ENCODE measurements around the gene OPN4.

Gene OPN4

DNA sequence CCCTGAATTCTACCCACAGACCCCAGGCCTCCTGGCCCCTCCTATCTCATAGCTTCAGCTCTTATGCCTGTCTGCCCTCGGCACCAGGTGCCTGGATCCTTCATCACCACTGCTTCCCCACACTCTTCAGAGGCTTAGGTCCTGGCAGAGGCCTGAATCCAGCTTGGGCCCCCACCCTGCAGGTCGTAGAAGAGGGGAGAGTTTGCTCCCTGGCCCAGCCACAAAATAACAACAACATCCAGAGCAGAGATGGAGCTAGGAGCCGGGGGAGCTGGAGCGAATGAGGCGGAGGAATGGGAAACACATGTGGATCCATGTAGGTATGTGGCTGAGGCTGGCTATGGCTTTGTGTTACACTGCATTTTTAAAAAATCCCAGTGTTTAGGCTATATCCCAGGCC lies 7.8 kb upstream of the OPN4 start:
- DNase-seq: no peak
- in situ Hi-C loops (cut with MboI; ENCODE audit: low pct_unique_long_range_greater_than_20kb, low sequenced_read_pairs): no loop called here

DNA sequence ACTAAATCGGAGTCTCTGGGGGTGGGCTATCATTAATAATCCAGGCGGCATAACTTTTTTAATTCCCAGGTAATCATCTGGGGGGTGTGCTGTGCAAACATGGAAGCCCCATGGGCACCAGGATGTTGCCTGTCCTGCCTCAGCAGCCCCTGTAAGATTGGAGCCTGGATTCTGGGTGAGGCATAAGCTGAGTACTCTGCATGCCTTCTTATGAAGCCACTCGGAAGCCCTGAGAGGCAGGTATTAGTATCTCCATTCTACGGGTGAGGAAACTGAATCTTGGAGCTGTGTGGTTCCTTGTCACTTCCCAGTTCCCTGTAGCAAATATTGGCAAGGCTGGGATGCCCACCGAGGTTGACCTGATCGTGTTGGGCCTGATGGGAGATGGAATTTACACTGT lies 7.4 kb upstream of the OPN4 start:
- in situ Hi-C loops (cut with MboI; ENCODE audit: low pct_unique_long_range_greater_than_20kb, low sequenced_read_pairs): no loop called here
- DNase-seq: no peak

DNA sequence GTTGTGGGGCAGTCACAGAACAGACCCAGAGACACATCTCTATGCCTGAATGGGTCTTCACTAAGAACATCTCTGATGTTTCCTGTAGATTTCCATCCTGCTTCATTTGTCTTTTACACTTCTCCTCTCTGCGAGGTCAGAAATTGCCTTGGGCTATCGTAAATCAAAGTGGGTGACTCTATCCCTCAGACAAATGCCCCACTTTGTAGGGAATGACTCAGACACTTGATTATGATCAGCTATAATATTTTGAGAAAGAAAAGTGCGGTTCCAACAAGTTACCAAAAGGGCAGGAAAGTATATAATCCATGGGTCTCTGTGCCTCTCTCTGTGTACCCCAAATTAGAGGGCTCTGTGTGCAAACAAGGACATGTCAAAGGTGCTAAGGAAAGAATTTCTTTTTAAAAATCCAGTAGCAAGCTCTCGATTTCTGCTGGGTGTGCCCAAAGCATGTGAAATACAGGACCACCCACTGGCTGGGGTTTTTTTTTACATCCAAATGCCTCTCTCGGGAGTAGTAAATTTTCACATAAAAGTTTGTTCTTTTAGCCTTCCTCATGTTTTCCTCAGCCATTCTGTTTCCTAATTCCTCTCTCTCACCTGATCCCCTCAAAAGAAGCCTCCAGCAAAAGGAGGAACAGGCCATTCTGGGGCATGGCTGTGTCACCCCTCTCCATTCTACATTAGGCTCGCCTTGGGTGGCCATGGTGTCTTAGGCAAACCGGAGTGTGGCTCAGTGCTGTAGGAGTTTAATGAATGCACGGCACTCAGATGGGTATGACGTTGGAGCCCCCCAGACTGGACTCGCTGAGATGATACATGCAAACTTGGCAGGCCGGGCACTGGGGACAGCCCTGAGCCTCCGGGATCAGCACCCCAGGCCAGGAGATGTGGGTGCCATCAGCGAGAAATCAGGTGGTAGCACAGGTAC lies 6.3 kb upstream of the OPN4 start:
- in situ Hi-C loops (cut with MboI; ENCODE audit: low pct_unique_long_range_greater_than_20kb, low sequenced_read_pairs): no loop called here
- DNase-seq: no peak

GRCh38 chr10:86648704-86649427 lies 5.5 kb upstream of the OPN4 start:
- in situ Hi-C loops (cut with MboI; ENCODE audit: low pct_unique_long_range_greater_than_20kb, low sequenced_read_pairs): no loop called here
- DNase-seq: no peak

- in situ Hi-C loops (cut with MboI; ENCODE audit: low pct_unique_long_range_greater_than_20kb, low sequenced_read_pairs): no loop called here
- no peak for DNase-seq
These were observed 4.7 kb upstream of the OPN4 start for GRCh38 chr10:86649471-86650150.

DNA sequence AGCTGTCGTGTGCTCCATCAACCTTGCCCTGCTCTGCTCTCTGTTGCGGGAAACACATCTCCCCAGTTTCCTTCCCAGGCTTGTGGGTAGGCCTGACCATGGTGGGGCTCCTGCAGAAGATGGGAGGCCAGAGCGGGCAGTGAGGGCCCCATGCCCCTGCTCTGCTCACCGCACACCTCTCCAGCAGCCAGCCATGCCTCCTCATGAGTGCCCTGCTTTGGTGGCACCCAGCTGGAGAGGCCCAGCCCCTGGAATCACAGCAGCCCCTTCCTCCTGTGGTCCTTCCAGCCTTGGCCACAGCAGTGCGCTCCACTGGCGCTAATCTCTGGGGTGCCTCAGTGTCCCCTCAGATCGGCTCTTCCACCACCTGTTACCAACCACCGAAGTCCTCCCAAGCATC lies 4.2 kb upstream of the OPN4 start:
- no peak for DNase-seq
- in situ Hi-C loops (cut with MboI; ENCODE audit: low pct_unique_long_range_greater_than_20kb, low sequenced_read_pairs): no loop called here

GRCh38 chr10:86651021-86651471 lies 3.3 kb upstream of the OPN4 start:
- no peak for DNase-seq
- in situ Hi-C loops (cut with MboI; ENCODE audit: low pct_unique_long_range_greater_than_20kb, low sequenced_read_pairs): no loop called here

DNA sequence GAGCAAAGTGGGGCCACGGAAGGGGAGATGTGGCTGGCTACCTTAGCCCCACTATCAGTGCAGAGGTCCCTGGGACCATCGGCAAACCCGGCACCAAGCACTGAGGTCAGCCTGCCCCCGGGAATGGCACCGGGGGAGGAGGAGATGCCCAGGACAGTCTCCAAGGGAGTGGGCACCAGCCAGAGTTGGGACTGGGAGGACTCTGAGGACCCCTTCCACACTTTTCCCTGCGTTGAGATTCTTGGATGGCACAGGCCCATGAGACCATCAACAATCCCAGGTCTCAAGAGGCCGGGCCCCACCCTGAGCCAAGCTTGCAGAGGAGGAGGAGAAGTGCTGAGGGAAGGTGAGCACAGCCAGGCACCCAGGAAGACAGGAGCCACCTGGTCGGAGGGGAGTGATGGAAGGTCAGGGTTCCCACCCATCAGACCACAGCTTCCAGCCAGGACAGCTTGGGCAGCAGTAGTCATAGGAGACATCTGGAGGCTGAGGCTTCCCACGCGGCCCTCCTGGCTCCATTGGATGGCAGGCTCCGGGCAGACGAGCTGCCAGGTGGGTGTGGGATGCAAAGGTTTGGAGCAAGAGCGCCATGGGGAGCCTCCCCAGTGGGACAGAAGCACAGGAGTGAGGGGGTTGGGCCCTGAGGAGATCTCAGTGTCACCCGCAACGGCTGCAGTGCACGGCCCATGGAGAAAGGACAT lies 2.6 kb upstream of the OPN4 start:
- in situ Hi-C loops (cut with MboI; ENCODE audit: low pct_unique_long_range_greater_than_20kb, low sequenced_read_pairs): no loop called here
- DNase-seq: no peak

DNA sequence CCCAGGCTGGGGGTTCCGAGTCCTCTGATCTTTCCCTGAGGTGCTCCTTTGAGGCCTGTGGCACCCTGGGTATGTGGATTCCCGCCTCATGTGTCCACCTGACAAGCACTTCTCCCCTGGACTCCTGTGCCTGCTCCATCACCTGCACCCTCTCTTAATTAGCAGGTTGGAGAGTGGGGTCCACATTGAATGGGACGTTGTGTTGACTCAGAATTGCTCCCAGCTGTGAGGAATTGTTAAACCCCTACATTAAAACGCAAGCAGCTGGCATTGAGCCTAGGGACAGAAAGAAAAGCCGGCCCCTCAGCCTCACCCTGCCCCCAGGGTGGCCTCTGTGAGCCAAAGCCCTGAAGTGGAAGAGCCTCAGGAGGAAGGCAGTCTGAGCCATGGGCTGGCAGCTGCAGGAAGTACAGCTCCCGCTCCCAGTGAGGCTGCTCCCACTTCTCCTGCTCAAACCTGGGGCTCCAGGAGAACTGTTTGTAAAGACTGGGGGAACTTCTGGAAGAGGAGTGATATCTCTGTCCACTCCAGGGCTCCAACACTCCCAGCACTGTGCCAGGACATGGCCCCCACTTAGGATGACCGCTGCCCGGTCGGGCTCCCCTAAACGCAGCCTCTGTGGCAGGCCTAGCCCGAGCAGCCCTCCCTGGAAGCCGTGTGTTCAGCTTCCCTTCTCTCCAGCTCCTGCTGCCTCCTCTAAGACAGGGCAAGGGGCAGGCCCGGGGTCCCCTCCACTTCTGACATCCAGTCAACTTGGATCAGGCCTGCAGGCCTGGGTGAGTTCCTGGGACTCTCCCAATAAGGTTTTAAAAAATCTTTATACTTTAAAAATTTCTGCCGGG lies 1.8 kb upstream of the OPN4 start:
- in situ Hi-C loops (cut with MboI; ENCODE audit: low pct_unique_long_range_greater_than_20kb, low sequenced_read_pairs): no loop called here
- no peak for DNase-seq

DNA sequence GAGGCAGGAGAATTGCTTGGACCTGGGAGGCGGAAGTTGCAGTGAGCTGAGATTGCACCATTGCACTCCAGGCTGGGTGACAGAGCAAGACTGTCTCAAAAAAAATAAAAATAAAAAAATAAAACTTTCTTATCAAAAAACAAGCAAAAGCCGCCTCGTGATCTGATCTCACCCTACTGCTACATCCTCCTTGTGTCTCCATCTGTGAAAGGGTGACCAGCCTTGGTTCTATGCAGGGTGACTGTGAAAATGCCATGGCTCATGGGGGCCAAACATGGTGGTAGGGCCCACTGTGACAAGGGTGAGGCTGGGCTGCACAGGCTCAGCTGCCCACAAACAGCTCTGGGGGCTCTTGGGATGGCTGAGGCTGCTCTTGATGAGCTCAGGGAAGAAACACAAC lies 968 bp upstream of the OPN4 start:
- in situ Hi-C loops (cut with MboI; ENCODE audit: low pct_unique_long_range_greater_than_20kb, low sequenced_read_pairs): no loop called here
- no peak for DNase-seq

DNA sequence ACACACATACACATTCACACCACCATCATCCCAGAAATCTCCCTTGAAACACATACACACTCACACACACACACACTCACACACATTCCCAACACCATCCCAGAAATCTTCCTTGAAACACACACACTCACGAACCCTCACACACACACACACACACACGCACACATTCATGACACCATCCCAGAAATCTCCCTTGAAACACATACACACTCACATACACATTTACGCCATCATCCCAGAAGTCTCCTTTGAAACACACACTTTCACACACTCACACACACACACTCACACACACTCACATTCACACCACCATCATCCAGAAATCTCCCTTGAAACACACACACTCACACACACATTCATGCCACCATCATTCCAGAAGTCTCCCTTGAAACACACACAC lies 360 bp upstream of the OPN4 start:
- no peak for DNase-seq
- in situ Hi-C loops (cut with MboI; ENCODE audit: low pct_unique_long_range_greater_than_20kb, low sequenced_read_pairs): no loop called here

- in situ Hi-C loops (cut with MboI; ENCODE audit: low pct_unique_long_range_greater_than_20kb, low sequenced_read_pairs): no loop called here
- DNase-seq: no peak
These were observed 810 bp downstream of the OPN4 start for GRCh38 chr10:86655173-86655540.

DNA sequence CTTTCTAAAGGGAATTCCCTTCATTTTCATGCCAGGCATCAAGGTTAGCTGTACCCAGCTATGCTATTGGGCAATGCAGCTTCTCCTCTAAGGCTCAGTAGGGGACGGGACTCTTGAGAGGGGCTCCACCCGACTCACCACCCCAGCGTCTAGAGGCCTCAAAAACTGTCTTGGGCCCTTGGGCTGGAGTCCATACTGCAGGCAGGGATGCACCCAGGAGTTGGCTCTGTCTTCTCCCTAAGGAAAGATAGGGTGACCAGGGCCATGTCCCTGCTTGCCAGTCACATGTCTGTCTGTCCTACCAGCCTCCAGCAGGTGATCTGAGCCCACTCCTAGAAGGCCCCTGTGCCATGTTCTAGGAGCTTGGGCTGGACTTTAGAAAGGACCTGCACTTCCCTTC lies 1.2 kb downstream of the OPN4 start:
- in situ Hi-C loops (cut with MboI; ENCODE audit: low pct_unique_long_range_greater_than_20kb, low sequenced_read_pairs): no loop called here
- DNase-seq: no peak

- in situ Hi-C loops (cut with MboI; ENCODE audit: low pct_unique_long_range_greater_than_20kb, low sequenced_read_pairs): no loop called here
These were observed 2.7 kb downstream of the OPN4 start for GRCh38 chr10:86657011-86657395.

GRCh38 chr10:86657396-86658011 lies 3.2 kb downstream of the OPN4 start:
- in situ Hi-C loops (cut with MboI; ENCODE audit: low pct_unique_long_range_greater_than_20kb, low sequenced_read_pairs): no loop called here
- no peak for DNase-seq

More at GRCh38 chr10:86657011-86657395, 2.7 kb downstream of the OPN4 start:
- no peak for DNase-seq

DNA sequence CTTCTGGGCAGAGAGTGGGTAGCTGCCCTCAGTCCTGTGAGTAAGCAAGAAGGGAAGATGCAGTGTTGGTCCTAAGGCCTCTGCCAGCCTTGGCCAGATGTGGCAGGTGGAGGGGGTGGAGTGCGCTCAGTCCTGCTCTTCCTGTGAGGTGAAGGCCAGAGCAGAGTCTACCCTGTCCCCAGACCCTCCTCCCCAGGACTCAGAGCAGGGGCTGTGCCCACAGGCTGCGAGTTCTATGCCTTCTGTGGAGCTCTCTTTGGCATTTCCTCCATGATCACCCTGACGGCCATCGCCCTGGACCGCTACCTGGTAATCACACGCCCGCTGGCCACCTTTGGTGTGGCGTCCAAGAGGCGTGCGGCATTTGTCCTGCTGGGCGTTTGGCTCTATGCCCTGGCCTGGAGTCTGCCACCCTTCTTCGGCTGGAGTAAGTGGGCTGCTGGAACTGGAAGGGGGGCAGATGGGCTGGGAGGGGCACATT lies 4.0 kb downstream of the OPN4 start:
- in situ Hi-C loops (cut with MboI; ENCODE audit: low pct_unique_long_range_greater_than_20kb, low sequenced_read_pairs): no loop called here
- no peak for DNase-seq

DNA sequence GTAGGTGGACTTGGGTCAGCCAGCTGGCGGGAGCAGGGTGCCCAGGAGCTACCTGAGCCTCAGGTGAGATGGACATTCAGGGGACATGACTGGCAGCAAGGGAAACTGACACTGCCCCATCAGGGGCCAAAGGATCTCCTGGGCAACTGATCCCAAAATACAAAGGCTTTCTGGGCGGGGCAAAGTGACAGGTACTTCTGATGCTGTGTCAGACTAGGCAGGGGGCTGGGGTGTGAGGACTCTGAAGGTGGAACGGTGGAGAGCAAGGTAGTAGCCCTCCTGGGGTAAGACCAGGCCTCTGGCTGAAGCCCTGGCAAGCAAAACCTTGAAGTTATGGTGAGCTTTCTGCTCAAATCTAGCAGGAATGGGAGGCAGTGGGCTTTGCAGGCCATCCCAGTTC lies 4.4 kb downstream of the OPN4 start:
- in situ Hi-C loops (cut with MboI; ENCODE audit: low pct_unique_long_range_greater_than_20kb, low sequenced_read_pairs): no loop called here
- no peak for DNase-seq

DNA sequence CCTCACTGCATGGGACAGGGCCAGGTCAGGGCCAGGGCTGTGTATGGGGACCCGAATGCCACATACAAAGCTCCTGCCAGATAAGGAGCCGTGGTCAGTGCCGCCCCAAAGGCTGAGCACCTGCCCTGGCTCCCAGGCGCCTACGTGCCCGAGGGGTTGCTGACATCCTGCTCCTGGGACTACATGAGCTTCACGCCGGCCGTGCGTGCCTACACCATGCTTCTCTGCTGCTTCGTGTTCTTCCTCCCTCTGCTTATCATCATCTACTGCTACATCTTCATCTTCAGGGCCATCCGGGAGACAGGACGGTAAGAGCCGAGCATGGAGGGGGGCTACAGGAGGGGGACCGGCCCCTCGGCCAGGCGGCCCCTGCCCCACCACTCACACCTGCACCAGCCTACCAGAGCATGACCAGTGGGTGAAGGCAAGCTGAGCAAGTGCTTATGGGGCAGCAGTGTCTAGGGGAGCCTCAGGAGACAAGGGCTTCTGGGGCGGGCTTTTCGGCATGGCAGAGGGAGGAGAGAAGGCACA lies 4.9 kb downstream of the OPN4 start:
- no peak for DNase-seq
- in situ Hi-C loops (cut with MboI; ENCODE audit: low pct_unique_long_range_greater_than_20kb, low sequenced_read_pairs): no loop called here

All from KBM-7 (cell line).